Endodermal cell (in vitro differentiated cells): Measurements from ENCODE around the gene HDAC4. TPM values are rescaled to one million over a fixed set of nuclear protein-coding genes. Genes with fewer than 3 reads are reported as not detected.

Source experiments
- DNase-seq: peaks from one replicate; pipeline ENCODE4 v3.0.0-alpha.2; 2017
- H3K27ac ChIP-seq: 2 replicates; pipeline ENCODE4 v1.5.1; 2013; ENCODE audit warnings: mild to moderate bottlenecking, low read depth, low read length, moderate library complexity
- H3K27me3 ChIP-seq: 2 replicates; pipeline ENCODE4 v1.6.1; 2013; ENCODE audit warnings: mild to moderate bottlenecking, low read length, moderate library complexity; ENCODE audit not compliant: insufficient read depth, control insufficient read depth, poor library complexity, severe bottlenecking
- H3K36me3 ChIP-seq: 2 replicates; pipeline ENCODE4 v1.7.0; 2013; ENCODE audit warnings: mild to moderate bottlenecking, low read length, moderate library complexity; ENCODE audit not compliant: control insufficient read depth, insufficient read depth
- H3K4me1 ChIP-seq: one replicate; pipeline ENCODE4 v1.7.0; 2013; ENCODE audit warnings: low read length; ENCODE audit not compliant: control insufficient read depth, insufficient read depth
- H3K4me3 ChIP-seq: 2 replicates; pipeline ENCODE4 v1.5.1; 2013; ENCODE audit warnings: mild to moderate bottlenecking, low read length, moderate library complexity
- H3K9ac ChIP-seq: 2 replicates; pipeline ENCODE4 v1.6.1; 2013; ENCODE audit warnings: mild to moderate bottlenecking, low read length, moderate library complexity; ENCODE audit not compliant: poor library complexity, severe bottlenecking; ENCODE audit errors: extremely low read depth
- H3K9me3 ChIP-seq: 2 replicates; pipeline ENCODE4 v1.6.1; 2013; ENCODE audit warnings: mild to moderate bottlenecking, low read length, moderate library complexity; ENCODE audit not compliant: control insufficient read depth
- H3K27ac Mint-ChIP-seq: 2 replicates; pipeline ENCODE4 v1.8.0; 2020; ENCODE audit warnings: mixed read lengths
- H3K27me3 Mint-ChIP-seq: 2 replicates; pipeline ENCODE4 v1.8.0; 2021; ENCODE audit warnings: mild to moderate bottlenecking, mixed read lengths; ENCODE audit not compliant: insufficient read depth
- H3K36me3 Mint-ChIP-seq: 2 replicates; pipeline ENCODE4 v1.8.0; 2020; ENCODE audit warnings: low read depth, mixed read lengths
- H3K4me1 Mint-ChIP-seq: 2 replicates; pipeline ENCODE4 v1.8.0; 2020; ENCODE audit warnings: mixed read lengths
- H3K4me3 Mint-ChIP-seq: 2 replicates; pipeline ENCODE4 v1.8.0; 2020; ENCODE audit warnings: mild to moderate bottlenecking, moderate library complexity, mixed read lengths
- H3K9me3 Mint-ChIP-seq: 2 replicates; pipeline ENCODE4 v1.8.0; 2020; ENCODE audit warnings: mild to moderate bottlenecking, mixed read lengths
- CTCF ChIP-seq: fragments of 200-600 bp; sonication (generic); conservative IDR thresholded peaks from 2 replicates; pipeline ENCODE4 v1.5.0; 2021; ENCODE audit warnings: antibody characterized with exemption, mild to moderate bottlenecking
- WGBS, 2 experiments: methylation state at CpG; one replicate each; pipeline versions ENCODE4 v1.1.5 to v1.1.7; 2013; ENCODE audit warnings: missing lambda C conversion rate in 2 of 2, mixed read lengths in 1 of 2; ENCODE audit not compliant: insufficient coverage in 1 of 2, insufficient read length in 1 of 2; 5-methylcytosine and 5-hydroxymethylcytosine counted together
- total RNA-seq, 2 donors: library from RNA; stranded (reverse); fragmentation: NEBNext Ultra II Directional in 1 of 2; extraction: Animal tissue kit (Norgen Biotek cat#: 25700) in 1 of 2; gene quantifications; 2 replicates in 1 of 2; 3 replicates in 1 of 2; pipeline ENCODE4 v1.2.1, GENCODE V29; 2021

HDAC4 gene
- total RNA-seq, 2 donors from 2014 or later, result 45.7 to 51.2 TPM

- Histone ChIP-seq H3K36me3 (no peaks in the 10 kb centered on the region), H3K27ac (no peak overlapping the region), H3K4me3 (no peak overlapping the region), H3K9me3 (no peaks in the 10 kb centered on the region), H3K9ac (no peak overlapping the region), H3K27me3 (no peaks in the 10 kb centered on the region), H3K4me1 (no peaks in the 10 kb centered on the region)
- no peak for DNase-seq
- peaks cover 9% of the 10 kb centered on the region for H3K36me3 Mint-ChIP-seq
- H3K27ac Mint-ChIP-seq, result no peak overlapping the region
- no peaks in the 10 kb centered on the region for H3K9me3 Mint-ChIP-seq
- H3K27me3 Mint-ChIP-seq, result no peaks in the 10 kb centered on the region
- WGBS, 2 experiments, result 96 to 98% methylated on average over 9 to 17 of the region's 17 CpGs
- H3K4me1 Mint-ChIP-seq, result no peaks in the 10 kb centered on the region
- no peak for TF ChIP-seq CTCF
- no peak overlapping the region for H3K4me3 Mint-ChIP-seq
These were observed 306.9 kb downstream of the HDAC4 start for GRCh38 chr2:239093952-239094351.

GRCh38 chr2:239093542-239093941, 307.3 kb downstream of the HDAC4 start:
- H3K36me3 Mint-ChIP-seq, result peaks cover 7% of the 10 kb centered on the region
- H3K27ac ChIP-seq, result no peak overlapping the region
- no peak overlapping the region for H3K27ac Mint-ChIP-seq
- no peaks in the 10 kb centered on the region for H3K27me3 ChIP-seq
- no peak overlapping the region for H3K9ac ChIP-seq
- no peak for TF ChIP-seq CTCF
- H3K9me3 Mint-ChIP-seq, result no peaks in the 10 kb centered on the region
- H3K4me1 Mint-ChIP-seq, result no peaks in the 10 kb centered on the region
- no peak for DNase-seq
- no peaks in the 10 kb centered on the region for H3K36me3 ChIP-seq
- no peak overlapping the region for H3K4me3 ChIP-seq
- WGBS, 2 experiments, result 85 to 96% methylated on average over 4 to 7 of the region's 7 CpGs
- H3K4me1 ChIP-seq, result no peaks in the 10 kb centered on the region
- no peaks in the 10 kb centered on the region for H3K9me3 ChIP-seq
- no peaks in the 10 kb centered on the region for H3K27me3 Mint-ChIP-seq
- no peak overlapping the region for H3K4me3 Mint-ChIP-seq

GRCh38 chr2:239092571-239093294, 308.1 kb downstream of the HDAC4 start:
- Histone ChIP-seq H3K36me3 (no peaks in the 10 kb centered on the region), H3K27me3 (no peaks in the 10 kb centered on the region), H3K9me3 (no peaks in the 10 kb centered on the region), H3K27ac (no peak overlapping the region), H3K4me3 (no peak overlapping the region), H3K9ac (no peak overlapping the region), H3K4me1 (no peaks in the 10 kb centered on the region)
- Mint-ChIP-seq H3K36me3 (peaks cover 9% of the 10 kb centered on the region), H3K4me1 (no peaks in the 10 kb centered on the region), H3K9me3 (no peaks in the 10 kb centered on the region), H3K27me3 (no peaks in the 10 kb centered on the region), H3K4me3 (no peak overlapping the region), H3K27ac (no peak overlapping the region)
- DNase-seq, result no peak
- TF ChIP-seq CTCF, result no peak
- WGBS, 2 experiments, result 90 to 94% methylated on average over 23 to 27 of the region's 27 CpGs
